NCI-H1105 treated with DMSO at 0.1 percent for 48 hours (cell line): ENCODE data around the gene FOSL1.

Experiments used
- DNase-seq: peaks from one replicate; lab custom pipeline; 2025; lab: John Stamatoyannopoulos, UW

Gene FOSL1

GRCh38 chr11:65900125-65900898 is at the start of gene FOSL1:
FOSL1 (minus strand) TSS chr11:65900388; CDS start chr11:65900339, 49 bp downstream.
- peak; percentile 73 for DNase-seq

- no peak for DNase-seq
Observed at GRCh38 chr11:65947603-65948125, 47.5 kb upstream of the FOSL1 start.

- no peak for DNase-seq
Observed at GRCh38 chr11:65947133-65947532, 46.9 kb upstream of the FOSL1 start.

GRCh38 chr11:65946655-65947054 is 46.5 kb upstream of the FOSL1 start:
- DNase-seq = no peak

GRCh38 chr11:65945941-65946558 is 45.9 kb upstream of the FOSL1 start:
- DNase-seq = no peak

GRCh38 chr11:65945430-65945911 is 45.3 kb upstream of the FOSL1 start, which contains the start of gene TSGA10IP:
TSGA10IP (plus strand) TSS chr11:65945480; CDS start chr11:65945676, 196 bp downstream.
- no peak for DNase-seq

GRCh38 chr11:65944767-65945166 is 44.6 kb upstream of the FOSL1 start:
- DNase-seq = no peak

- DNase-seq = no peak
Observed at GRCh38 chr11:65944191-65944590, 44.0 kb upstream of the FOSL1 start.

- no peak for DNase-seq
Observed at GRCh38 chr11:65942531-65942930, 42.3 kb upstream of the FOSL1 start.

GRCh38 chr11:65941720-65942310 is 41.6 kb upstream of the FOSL1 start:
- no peak for DNase-seq

- DNase-seq = no peak
Observed at GRCh38 chr11:65937766-65938165, 37.6 kb upstream of the FOSL1 start.

GRCh38 chr11:65934014-65934413 is 33.8 kb upstream of the FOSL1 start:
- no peak for DNase-seq

- no peak for DNase-seq
Observed at GRCh38 chr11:65932558-65932919, 32.4 kb upstream of the FOSL1 start.

- no peak for DNase-seq
Observed at GRCh38 chr11:65931773-65932557, 31.8 kb upstream of the FOSL1 start.

GRCh38 chr11:65928667-65929066 is 28.5 kb upstream of the FOSL1 start:
- DNase-seq = no peak

GRCh38 chr11:65927904-65928397 is 27.8 kb upstream of the FOSL1 start:
- no peak for DNase-seq

- DNase-seq = no peak
Observed at GRCh38 chr11:65925397-65925796, 25.2 kb upstream of the FOSL1 start.

- DNase-seq = no peak
Observed at GRCh38 chr11:65922565-65922964, 22.4 kb upstream of the FOSL1 start.

GRCh38 chr11:65921876-65922275 is 21.7 kb upstream of the FOSL1 start:
- DNase-seq = no peak

GRCh38 chr11:65921033-65921555 is 20.9 kb upstream of the FOSL1 start:
- DNase-seq = no peak

GRCh38 chr11:65920372-65920802 is 20.2 kb upstream of the FOSL1 start:
- no peak for DNase-seq
